ENCODE measurements around the gene RPL10.

Gene RPL10

GRCh38 chrX:154360155-154360713 is 37.9 kb upstream of the RPL10 start:
- TF ChIP-seq TCF12 (IDR thresholded peaks at IDR 0.05; ENCODE audit: low read depth) (no peak), CREB1 (IDR thresholded peaks at IDR 0.05; ENCODE audit: low read depth) (no peak), YY1 (IDR thresholded peaks at IDR 0.05; ENCODE audit: low read depth) (no peak), MAX (IDR thresholded peaks at IDR 0.05) (no peak), NFIC (IDR thresholded peaks at IDR 0.05) (no peak), TAF1 (IDR thresholded peaks at IDR 0.05; ENCODE audit: low read depth) (no peak), USF1 (IDR thresholded peaks at IDR 0.05) (no peak), ZBTB7A (IDR thresholded peaks at IDR 0.05; ENCODE audit: low read depth) (no peak), TEAD4 (IDR thresholded peaks at IDR 0.05) (no peak)

- no peak for TF ChIP-seq FOXM1 (IDR thresholded peaks at IDR 0.05; ENCODE audit: borderline replicate concordance, low read depth)
- no peak for TF ChIP-seq REST (IDR thresholded peaks at IDR 0.05; ENCODE audit: low read depth)
- TF ChIP-seq CREB1 (IDR thresholded peaks at IDR 0.05; ENCODE audit: low read depth) = no peak
- TF ChIP-seq ZBTB7A (IDR thresholded peaks at IDR 0.05; ENCODE audit: low read depth) = no peak
- no peak for TF ChIP-seq NFIC (IDR thresholded peaks at IDR 0.05)
- TF ChIP-seq EGR1 (IDR thresholded peaks at IDR 0.05) = no peak
- no peak for TF ChIP-seq TAF1 (IDR thresholded peaks at IDR 0.05; ENCODE audit: low read depth)
- no peak for TF ChIP-seq RAD21 (IDR thresholded peaks at IDR 0.05; ENCODE audit: low read depth)
- no peak for TF ChIP-seq CEBPB (IDR thresholded peaks at IDR 0.05)
- TF ChIP-seq MAX (IDR thresholded peaks at IDR 0.05) = no peak
- no peak for TF ChIP-seq TEAD4 (IDR thresholded peaks at IDR 0.05)
- TF ChIP-seq TCF12 (IDR thresholded peaks at IDR 0.05; ENCODE audit: low read depth) = no peak
- no peak for TF ChIP-seq USF1 (IDR thresholded peaks at IDR 0.05)
- TF ChIP-seq EP300 (IDR thresholded peaks at IDR 0.05; ENCODE audit: borderline replicate concordance) = no peak
- no peak for TF ChIP-seq YY1 (IDR thresholded peaks at IDR 0.05; ENCODE audit: low read depth)
These were observed 36.0 kb upstream of the RPL10 start for GRCh38 chrX:154362085-154362742.

GRCh38 chrX:154363706-154364439 is 34.3 kb upstream of the RPL10 start:
- no peak for TF ChIP-seq YY1 (IDR thresholded peaks at IDR 0.05; ENCODE audit: low read depth)

- TF ChIP-seq CREB1 (IDR thresholded peaks at IDR 0.05; ENCODE audit: low read depth) (no peak), REST (IDR thresholded peaks at IDR 0.05; ENCODE audit: low read depth) (no peak), EGR1 (IDR thresholded peaks at IDR 0.05) (no peak), ZBTB7A (IDR thresholded peaks at IDR 0.05; ENCODE audit: low read depth) (no peak), TAF1 (IDR thresholded peaks at IDR 0.05; ENCODE audit: low read depth) (no peak), FOXM1 (IDR thresholded peaks at IDR 0.05; ENCODE audit: borderline replicate concordance, low read depth) (no peak), USF1 (IDR thresholded peaks at IDR 0.05) (no peak), NFIC (IDR thresholded peaks at IDR 0.05) (no peak), MAX (IDR thresholded peaks at IDR 0.05) (no peak), CEBPB (IDR thresholded peaks at IDR 0.05) (no peak), TEAD4 (IDR thresholded peaks at IDR 0.05) (no peak), TCF12 (IDR thresholded peaks at IDR 0.05; ENCODE audit: low read depth) (no peak), RAD21 (IDR thresholded peaks at IDR 0.05; ENCODE audit: low read depth) (no peak), YY1 (IDR thresholded peaks at IDR 0.05; ENCODE audit: low read depth) (no peak), EP300 (IDR thresholded peaks at IDR 0.05; ENCODE audit: borderline replicate concordance) (no peak)
These were observed 33.1 kb upstream of the RPL10 start for GRCh38 chrX:154365052-154365600.
